Peyer's patch (tissue), 4 donors: ENCODE results near the gene CD52.

Source experiments
- CTCF ChIP-seq, 6 experiments: fragments of 450-650 bp in 4 of 6; fragments of 200-600 bp in 2 of 6; sonication (generic) in 1 of 6; IDR thresholded peaks; one replicate each; pipeline ENCODE4 v1.5.1; 2017 to 2019; ENCODE audit warnings: antibody characterized with exemption in 6 of 6, mild to moderate bottlenecking in 3 of 6, moderate library complexity in 1 of 6
- POLR2A ChIP-seq, 2 donors: fragments of 450-650 bp; IDR thresholded peaks; one replicate each; pipeline ENCODE4 v1.5.1; 2017; ENCODE audit warnings: antibody characterized with exemption in 2 of 2, mild to moderate bottlenecking in 2 of 2, moderate library complexity in 2 of 2

GRCh38 chr1:26360807-26361604, 43.2 kb downstream of the CD52 start:
- TF ChIP-seq CTCF (IDR thresholded peaks at IDR 0.05), result no peak
- TF ChIP-seq POLR2A (IDR thresholded peaks at IDR 0.05), result no peak
